Mammary epithelial cell (primary cell): ENCODE results near the gene UPK2.

Experiments
- EZH2 ChIP-seq: IDR thresholded peaks from 2 replicates; pipeline ENCODE4 v1.6.1; 2012; ENCODE audit warnings: low read length, inconsistent platforms, borderline replicate concordance
- TF ChIP-seq, protein P1 (sequence below), 2 donors: IDR thresholded peaks in 1 of 2; conservative IDR thresholded peaks in 1 of 2; 2 replicates each; pipeline ENCODE4 v1.5.1; 2011 to 2012; ENCODE audit warnings: inconsistent platforms in 2 of 2, low read length in 2 of 2, mild to moderate bottlenecking in 2 of 2, control low read depth in 1 of 2, low read depth in 1 of 2; ENCODE audit not compliant: insufficient read depth in 1 of 2; ENCODE audit errors: extremely low read depth in 1 of 2

DNA sequence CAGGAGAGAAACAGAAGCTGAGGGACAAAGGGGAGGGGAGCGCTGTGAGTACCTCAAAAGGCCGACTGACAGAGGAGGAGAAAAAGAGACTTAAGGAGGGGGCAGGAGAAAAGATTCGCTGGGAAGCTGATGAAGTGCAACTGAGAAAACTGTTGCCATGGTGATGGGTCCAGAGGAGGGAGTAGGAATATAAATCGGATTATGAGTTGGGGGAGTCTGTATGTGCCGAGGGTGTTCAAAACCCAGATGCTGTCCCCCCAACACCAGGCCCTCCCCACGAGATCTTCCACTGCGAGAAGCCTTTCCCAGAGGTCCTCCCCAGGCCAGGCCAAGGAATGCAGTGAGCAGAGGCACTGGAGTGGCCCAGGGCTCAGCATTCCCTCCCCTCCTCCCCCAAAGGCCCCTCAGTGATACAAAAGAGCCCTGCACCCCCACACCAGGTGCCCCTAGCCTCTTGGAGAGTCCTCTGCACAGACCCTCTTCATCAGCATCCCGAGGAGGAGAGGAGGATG lies 16.6 kb upstream of the UPK2 start:
- TF ChIP-seq EZH2: no peak
- TF ChIP-seq, protein P1, sequence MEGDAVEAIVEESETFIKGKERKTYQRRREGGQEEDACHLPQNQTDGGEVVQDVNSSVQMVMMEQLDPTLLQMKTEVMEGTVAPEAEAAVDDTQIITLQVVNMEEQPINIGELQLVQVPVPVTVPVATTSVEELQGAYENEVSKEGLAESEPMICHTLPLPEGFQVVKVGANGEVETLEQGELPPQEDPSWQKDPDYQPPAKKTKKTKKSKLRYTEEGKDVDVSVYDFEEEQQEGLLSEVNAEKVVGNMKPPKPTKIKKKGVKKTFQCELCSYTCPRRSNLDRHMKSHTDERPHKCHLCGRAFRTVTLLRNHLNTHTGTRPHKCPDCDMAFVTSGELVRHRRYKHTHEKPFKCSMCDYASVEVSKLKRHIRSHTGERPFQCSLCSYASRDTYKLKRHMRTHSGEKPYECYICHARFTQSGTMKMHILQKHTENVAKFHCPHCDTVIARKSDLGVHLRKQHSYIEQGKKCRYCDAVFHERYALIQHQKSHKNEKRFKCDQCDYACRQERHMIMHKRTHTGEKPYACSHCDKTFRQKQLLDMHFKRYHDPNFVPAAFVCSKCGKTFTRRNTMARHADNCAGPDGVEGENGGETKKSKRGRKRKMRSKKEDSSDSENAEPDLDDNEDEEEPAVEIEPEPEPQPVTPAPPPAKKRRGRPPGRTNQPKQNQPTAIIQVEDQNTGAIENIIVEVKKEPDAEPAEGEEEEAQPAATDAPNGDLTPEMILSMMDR (conservative IDR thresholded peaks at IDR 0.05 in 1 of 2, IDR thresholded peaks at IDR 0.05 in 1 of 2; ENCODE audit: extremely low read depth in 1 of 2, insufficient read depth in 1 of 2, low read depth in 1 of 2, low read length in 2 of 2): no peak
